Measurements from ENCODE around the gene MEIS2.

GRCh38 chr15:37148714-37149113 is 48.4 kb upstream of the MEIS2 start:
- TF ChIP-seq POLR2A (IDR thresholded peaks at IDR 0.05; ENCODE audit: low read length): no peak
- no peak for TF ChIP-seq GATA1 (IDR thresholded peaks at IDR 0.05; ENCODE audit: low read depth, low read length)
